ENCODE results near the gene STAC3. TPM values are rescaled to one million over a fixed set of nuclear protein-coding genes. Genes with fewer than 3 reads are reported as not detected.

The STAC3 gene
- total RNA-seq, 4 donors from 2014 or later, result 459 to 1,596 (median 855) TPM

DNA sequence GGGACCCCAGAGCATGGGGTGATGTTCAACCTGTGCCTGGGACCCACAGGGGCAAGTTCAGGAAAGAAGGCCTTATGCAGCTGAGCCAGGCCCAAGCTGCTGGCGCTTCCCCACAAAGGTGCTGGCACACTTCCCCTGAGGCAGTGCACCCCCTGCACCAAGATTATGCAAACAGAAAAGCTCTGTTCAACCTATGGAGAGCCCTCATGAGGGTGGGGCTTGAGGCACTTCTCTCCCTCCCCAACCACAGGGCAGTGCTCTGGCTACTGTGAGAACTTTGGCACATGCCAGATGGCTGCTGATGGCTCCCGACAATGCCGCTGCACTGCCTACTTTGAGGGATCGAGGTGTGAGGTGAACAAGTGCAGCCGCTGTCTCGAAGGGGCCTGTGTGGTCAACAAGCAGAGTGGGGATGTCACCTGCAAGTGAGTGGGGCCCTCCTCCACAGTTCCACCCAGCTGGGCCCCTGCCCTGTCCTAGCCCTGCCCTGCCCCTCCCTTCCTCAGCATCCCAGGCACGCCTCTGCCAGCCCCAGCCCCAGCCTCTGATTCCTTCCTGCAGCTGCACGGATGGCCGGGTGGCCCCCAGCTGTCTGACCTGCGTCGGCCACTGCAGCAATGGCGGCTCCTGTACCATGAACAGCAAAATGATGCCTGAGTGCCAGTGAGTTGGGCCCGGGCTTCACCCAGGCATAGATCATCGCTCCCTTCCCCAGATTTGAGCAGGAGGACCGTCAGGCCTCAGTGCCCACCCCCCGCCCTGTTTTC, 39.9 kb downstream of the STAC3 start:
- TF ChIP-seq POLR2A (IDR thresholded peaks at IDR 0.05) (no peak), CTCF (IDR thresholded peaks at IDR 0.05 in 4 of 5, conservative IDR thresholded peaks at IDR 0.05 in 1 of 5) (no peak)
- DNase-seq, result no peak
- Histone ChIP-seq H3K4me1 (peaks cover 6 to 10% of the 10 kb centered on the region in 2 donors), H3K9me3 (no peaks in the 10 kb centered on the region), H3K4me3 (no peak overlapping the region), H3K36me3 (no peaks in the 10 kb centered on the region), H3K27ac (no peak overlapping the region), H3K27me3 (peaks cover 12 to 17% (median 17%) of the 10 kb centered on the region in 3 donors)
- ATAC-seq, result no peak
- in situ Hi-C loops (cut with MboI; ENCODE audit: low sequenced_read_pairs in 4 of 4), result no loop called here
- intact Hi-C loops (cut with DNase I; ENCODE audit: low total_unique reads), result no loop called here

GRCh38 chr12:57210461-57210860, 40.5 kb downstream of the STAC3 start:
- H3K4me3 ChIP-seq, result no peak overlapping the region
- DNase-seq (no peak), ATAC-seq (no peak)
- in situ Hi-C loops (cut with MboI; ENCODE audit: low sequenced_read_pairs in 4 of 4), result no loop called here
- TF ChIP-seq POLR2A (IDR thresholded peaks at IDR 0.05), result no peak
- no peak for TF ChIP-seq CTCF (IDR thresholded peaks at IDR 0.05 in 4 of 5, conservative IDR thresholded peaks at IDR 0.05 in 1 of 5)
- H3K4me1 ChIP-seq, result peaks cover 5 to 6% of the 10 kb centered on the region in 2 donors
- intact Hi-C loops (cut with DNase I; ENCODE audit: low total_unique reads), result no loop called here
- no peaks in the 10 kb centered on the region for H3K36me3 ChIP-seq
- H3K9me3 ChIP-seq, result no peaks in the 10 kb centered on the region
- H3K27me3 ChIP-seq, result peaks cover 6 to 11% (median 11%) of the 10 kb centered on the region in 3 donors
- no peak overlapping the region for H3K27ac ChIP-seq

DNA sequence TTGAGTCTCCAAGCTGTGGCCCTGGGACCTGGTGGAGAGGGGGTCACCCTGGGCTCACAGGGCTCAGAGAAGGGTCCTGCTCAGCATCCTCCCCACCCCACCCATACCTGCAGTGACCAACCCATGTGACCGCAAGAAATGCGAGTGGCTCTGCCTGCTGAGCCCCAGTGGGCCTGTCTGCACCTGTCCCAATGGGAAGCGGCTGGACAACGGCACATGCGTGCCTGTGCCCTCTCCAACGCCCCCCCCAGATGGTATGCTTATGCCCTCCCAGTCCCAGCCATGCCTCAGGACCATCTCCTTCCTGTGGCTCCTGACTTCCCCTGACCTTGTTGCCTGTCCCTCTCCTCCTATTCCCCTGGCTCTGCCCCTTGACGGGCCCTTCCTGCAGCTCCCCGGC, 41.1 kb downstream of the STAC3 start:
- Histone ChIP-seq H3K9me3 (no peaks in the 10 kb centered on the region), H3K4me3 (no peak overlapping the region), H3K4me1 (peaks cover 5 to 6% of the 10 kb centered on the region in 2 donors), H3K27ac (no peak overlapping the region), H3K27me3 (peaks cover under 1 to 6% (median 5%) of the 10 kb centered on the region in 3 donors), H3K36me3 (no peaks in the 10 kb centered on the region)
- no peak for DNase-seq
- no peak for ATAC-seq
- in situ Hi-C loops (cut with MboI; ENCODE audit: low sequenced_read_pairs in 4 of 4), result no loop called here
- intact Hi-C loops (cut with DNase I; ENCODE audit: low total_unique reads), result no loop called here
- no peak for TF ChIP-seq CTCF (IDR thresholded peaks at IDR 0.05 in 4 of 5, conservative IDR thresholded peaks at IDR 0.05 in 1 of 5)
- no peak for TF ChIP-seq POLR2A (IDR thresholded peaks at IDR 0.05)

DNA sequence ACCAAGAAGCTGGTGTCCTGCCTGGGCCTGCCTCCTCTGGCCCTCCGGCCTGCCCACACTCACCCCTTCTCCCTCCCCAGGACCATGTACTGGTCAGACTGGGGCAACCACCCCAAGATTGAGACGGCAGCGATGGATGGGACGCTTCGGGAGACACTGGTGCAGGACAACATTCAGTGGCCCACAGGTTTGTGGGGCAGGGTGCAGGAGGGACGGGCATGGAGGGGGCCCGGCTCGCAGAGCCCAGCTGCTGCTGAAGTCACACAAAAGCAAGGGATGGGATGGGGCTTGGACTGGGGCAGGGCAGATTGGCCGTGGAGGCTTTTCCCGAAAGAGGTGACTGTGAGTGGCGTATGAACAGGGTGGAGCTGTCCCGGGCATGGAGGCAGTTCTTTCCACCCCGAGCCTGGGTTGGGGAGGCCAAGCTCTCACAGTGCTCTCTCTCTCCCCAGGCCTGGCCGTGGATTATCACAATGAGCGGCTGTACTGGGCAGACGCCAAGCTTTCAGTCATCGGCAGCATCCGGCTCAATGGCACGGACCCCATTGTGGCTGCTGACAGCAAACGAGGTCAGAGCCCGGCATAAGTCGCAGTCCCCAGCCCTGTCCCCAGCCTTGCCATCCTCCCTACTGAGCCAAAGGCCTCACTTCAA, 42.2 kb downstream of the STAC3 start:
- intact Hi-C loops (cut with DNase I; ENCODE audit: low total_unique reads), result no loop called here
- Histone ChIP-seq H3K9me3 (no peaks in the 10 kb centered on the region), H3K36me3 (no peaks in the 10 kb centered on the region), H3K4me3 (no peak overlapping the region), H3K27me3 (no peaks in the 10 kb centered on the region), H3K27ac (no peak overlapping the region), H3K4me1 (peaks cover 4% of the 10 kb centered on the region in 2 donors)
- in situ Hi-C loops (cut with MboI; ENCODE audit: low sequenced_read_pairs in 4 of 4), result no loop called here
- ATAC-seq, result no peak
- DNase-seq, result no peak
- TF ChIP-seq POLR2A (IDR thresholded peaks at IDR 0.05) (no peak), CTCF (IDR thresholded peaks at IDR 0.05 in 4 of 5, conservative IDR thresholded peaks at IDR 0.05 in 1 of 5) (no peak)
